ENCODE results near the gene SSUH2.

Gene SSUH2

GRCh38 chr3:8579943-8580342 lies 64.7 kb downstream of the SSUH2 start:
- DNase-seq (ENCODE audit: low read depth) = no peak

GRCh38 chr3:8579096-8579495 lies 65.5 kb downstream of the SSUH2 start:
- no peak for DNase-seq (ENCODE audit: low read depth)

GRCh38 chr3:8578282-8578681 lies 66.3 kb downstream of the SSUH2 start:
- no peak for DNase-seq (ENCODE audit: low read depth)

- no peak for DNase-seq (ENCODE audit: low read depth)
These were observed 67.6 kb downstream of the SSUH2 start for GRCh38 chr3:8576841-8577571.

- DNase-seq (ENCODE audit: low read depth) = no peak
These were observed 68.2 kb downstream of the SSUH2 start for GRCh38 chr3:8576436-8576835.

- DNase-seq (ENCODE audit: low read depth) = no peak
These were observed 69.1 kb downstream of the SSUH2 start for GRCh38 chr3:8575364-8576104.

- no peak for DNase-seq (ENCODE audit: low read depth)
These were observed 69.8 kb downstream of the SSUH2 start for GRCh38 chr3:8574670-8575322.

GRCh38 chr3:8574040-8574669 lies 70.4 kb downstream of the SSUH2 start:
- DNase-seq (ENCODE audit: low read depth) = no peak

GRCh38 chr3:8573342-8573926 lies 71.2 kb downstream of the SSUH2 start:
- DNase-seq (ENCODE audit: low read depth) = no peak

GRCh38 chr3:8571256-8571655 lies 73.3 kb downstream of the SSUH2 start:
- DNase-seq (ENCODE audit: low read depth) = no peak
